Natural killer cell (primary cell): Measurements from ENCODE around the gene IER3. TPM values are rescaled to one million over a fixed set of nuclear protein-coding genes. Genes with fewer than 3 reads are reported as not detected.

Experiments used
- ATAC-seq, 3 donors: fragments of 150-1000 bp in 2 of 3; fragments of 200-7000 bp in 1 of 3; cut with Tn5 transposase; 1 replicate in 1 of 3; 2 replicates in 2 of 3; pipeline ENCODE4 v1.10.0; 2021; ENCODE audit warnings: mild to moderate bottlenecking in 2 of 3, moderate library complexity in 2 of 3
- DNase-seq, 2 donors: peaks; one replicate each; pipeline versions ENCODE4 v3.0.0 to v3.0.0-alpha.2; 2013 to 2021; ENCODE audit warnings: mixed read lengths in 1 of 2
- H3K27ac ChIP-seq: one replicate; pipeline ENCODE4 v1.5.1; 2013; ENCODE audit warnings: mild to moderate bottlenecking, low read length
- H3K27me3 ChIP-seq: one replicate; pipeline ENCODE4 v1.6.1; 2013; ENCODE audit warnings: low read length; ENCODE audit not compliant: control insufficient read depth, insufficient read depth
- H3K36me3 ChIP-seq: one replicate; pipeline ENCODE4 v1.6.1; 2013; ENCODE audit warnings: low read length; ENCODE audit not compliant: control insufficient read depth, insufficient read depth
- H3K4me1 ChIP-seq: one replicate; pipeline ENCODE4 v1.6.1; 2013; ENCODE audit warnings: low read length; ENCODE audit not compliant: control insufficient read depth, insufficient read depth
- H3K4me3 ChIP-seq: one replicate; pipeline ENCODE4 v1.5.1; 2013; ENCODE audit warnings: low read length
- H3K9me3 ChIP-seq: one replicate; pipeline ENCODE4 v1.6.1; 2013; ENCODE audit warnings: low read length; ENCODE audit not compliant: control insufficient read depth, insufficient read depth
- H3K27ac Mint-ChIP-seq, 2 donors: one replicate each; pipeline ENCODE4 v1.8.0; 2022; ENCODE audit warnings: mild to moderate bottlenecking in 2 of 2, mixed read lengths in 2 of 2, moderate library complexity in 1 of 2
- H3K27me3 Mint-ChIP-seq, 2 donors: one replicate each; pipeline ENCODE4 v1.8.0; 2022; ENCODE audit warnings: low read depth in 2 of 2, mixed read lengths in 2 of 2
- H3K36me3 Mint-ChIP-seq: one replicate; pipeline ENCODE4 v1.8.0; 2022; ENCODE audit warnings: mixed read lengths
- H3K4me1 Mint-ChIP-seq, 2 donors: one replicate each; pipeline ENCODE4 v1.8.0; 2022; ENCODE audit warnings: mixed read lengths in 2 of 2
- H3K4me3 Mint-ChIP-seq: one replicate; pipeline ENCODE4 v1.8.0; 2022; ENCODE audit warnings: mild to moderate bottlenecking, moderate library complexity, mixed read lengths
- H3K9me3 Mint-ChIP-seq, 2 donors: one replicate each; pipeline ENCODE4 v1.8.0; 2022; ENCODE audit warnings: mixed read lengths in 2 of 2
- CTCF ChIP-seq: fragments of 200-600 bp; IDR thresholded peaks from one replicate; pipeline ENCODE4 v1.8.0; 2022; ENCODE audit warnings: antibody characterized with exemption
- WGBS: methylation state at CpG from one replicate; pipeline ENCODE4 v1.1.7; 2013; ENCODE audit warnings: missing lambda C conversion rate; ENCODE audit not compliant: insufficient coverage; 5-methylcytosine and 5-hydroxymethylcytosine counted together
- intact Hi-C: fragments of 100-400 bp; cut with micrococcal nuclease; formaldehyde crosslinking; loops from one replicate; pipeline ENCODE4 v1.14.2; 2022
- total RNA-seq, 4 donors: library from RNA; stranded (reverse); fragments of 120-200 nt in 1 of 4; gene quantifications; one replicate each; pipeline versions ENCODE4 v1.2.3 to v1.2.4, GENCODE V29; 2013 to 2022

IER3 gene
- total RNA-seq, 3 donors from 2014 or later (not counting 1 experiment from before 2014, with no cell fraction given) = 39.7 to 105 (median 66.5) TPM

- H3K9me3 ChIP-seq = no peaks in the 10 kb centered on the region
- WGBS = 91% methylated on average over 4 of the region's 4 CpGs
- no peaks in the 10 kb centered on the region for H3K27me3 ChIP-seq
- no peak for DNase-seq
- H3K27ac ChIP-seq = no peak overlapping the region
- H3K9me3 Mint-ChIP-seq = no peaks in the 10 kb centered on the region
- no peaks in the 10 kb centered on the region for H3K27me3 Mint-ChIP-seq
- peaks cover 36 to 50% of the 10 kb centered on the region in 2 donors for H3K4me1 Mint-ChIP-seq
- intact Hi-C loops = no loop called here
- H3K4me3 ChIP-seq = no peak overlapping the region
- H3K36me3 ChIP-seq = no peaks in the 10 kb centered on the region
- no peak for TF ChIP-seq CTCF
- H3K36me3 Mint-ChIP-seq = no peaks in the 10 kb centered on the region
- peaks cover 34% of the 10 kb centered on the region for H3K4me1 ChIP-seq
- H3K4me3 Mint-ChIP-seq = peak overlapping the region; percentile 25
- ATAC-seq = no peak
- H3K27ac Mint-ChIP-seq = peak overlapping the region in 1 of 2 donors; percentile 51
These were observed 46.5 kb upstream of the IER3 start for GRCh38 chr6:30790724-30791383.

- H3K27me3 ChIP-seq = no peaks in the 10 kb centered on the region
- intact Hi-C loops = no loop called here
- no peaks in the 10 kb centered on the region for H3K27me3 Mint-ChIP-seq
- H3K27ac Mint-ChIP-seq = peak overlapping the region in 1 of 2 donors; percentile 86
- H3K4me1 ChIP-seq = peaks cover 34% of the 10 kb centered on the region
- no peaks in the 10 kb centered on the region for H3K36me3 Mint-ChIP-seq
- DNase-seq (no peak), ATAC-seq (no peak)
- H3K4me1 Mint-ChIP-seq = peaks cover 45 to 56% of the 10 kb centered on the region in 2 donors
- H3K27ac ChIP-seq = no peak overlapping the region
- no peak for TF ChIP-seq CTCF
- no peaks in the 10 kb centered on the region for H3K9me3 ChIP-seq
- no peaks in the 10 kb centered on the region for H3K36me3 ChIP-seq
- no peak overlapping the region for H3K4me3 Mint-ChIP-seq
- 40% methylated on average over 1 of the region's 1 CpG for WGBS
- H3K4me3 ChIP-seq = no peak overlapping the region
- H3K9me3 Mint-ChIP-seq = no peaks in the 10 kb centered on the region
These were observed 45.3 kb upstream of the IER3 start for GRCh38 chr6:30789606-30790005.

GRCh38 chr6:30787954-30788353, 43.6 kb upstream of the IER3 start:
- peak in 2 of 3 donors; percentile 64 to 72 for ATAC-seq
- WGBS = 30% methylated on average over 4 of the region's 5 CpGs

More at GRCh38 chr6:30787954-30788353, 43.6 kb upstream of the IER3 start:
- Mint-ChIP-seq H3K36me3 (no peaks in the 10 kb centered on the region), H3K4me1 (peaks cover 35 to 43% of the 10 kb centered on the region in 2 donors), H3K27me3 (no peaks in the 10 kb centered on the region), H3K9me3 (no peaks in the 10 kb centered on the region), H3K27ac (peak overlapping the region; percentile 59 to 86), H3K4me3 (peak overlapping the region; percentile 70)
- H3K27me3 ChIP-seq = no peaks in the 10 kb centered on the region
- no peaks in the 10 kb centered on the region for H3K9me3 ChIP-seq
- no peak for TF ChIP-seq CTCF
- peaks cover 18% of the 10 kb centered on the region for H3K4me1 ChIP-seq
- no peak for DNase-seq
- no peak overlapping the region for H3K4me3 ChIP-seq
- no peaks in the 10 kb centered on the region for H3K36me3 ChIP-seq
- intact Hi-C loops = no loop called here
- no peak overlapping the region for H3K27ac ChIP-seq
